WERI-Rb-1 (cell line): ENCODE data around the gene RASSF5.

Experiments used
- DNase-seq: peaks from one replicate; pipeline ENCODE4 v3.0.0-alpha.2; 2020
- H3K27ac ChIP-seq: fragments of 250-450 bp; sonication (Bioruptor Pico); 2 replicates; pipeline ENCODE4 v1.5.1; 2020; ENCODE audit warnings: mild to moderate bottlenecking, moderate library complexity
- H3K27me3 ChIP-seq: fragments of 250-450 bp; sonication (Bioruptor Pico); 2 replicates; pipeline ENCODE4 v1.5.1; 2021; ENCODE audit warnings: mild to moderate bottlenecking, low read depth, moderate library complexity; ENCODE audit not compliant: insufficient read depth, severe bottlenecking
- H3K36me3 ChIP-seq: fragments of 250-450 bp; sonication (Bioruptor Pico); 2 replicates; pipeline ENCODE4 v1.5.1; 2020; ENCODE audit warnings: mild to moderate bottlenecking, moderate library complexity
- H3K4me3 ChIP-seq: 2 replicates; pipeline ENCODE4 v1.5.1; 2011; ENCODE audit warnings: low read depth, mild to moderate bottlenecking, control low read depth, low read length
- H3K9me3 ChIP-seq: fragments of 250-450 bp; sonication (Bioruptor Pico); 2 replicates; pipeline ENCODE4 v1.5.1; 2021; ENCODE audit warnings: mild to moderate bottlenecking, moderate library complexity; ENCODE audit not compliant: severe bottlenecking
- CTCF ChIP-seq: IDR thresholded peaks from 2 replicates; pipeline ENCODE4 v1.5.1; 2011; ENCODE audit warnings: low read depth, mild to moderate bottlenecking, control low read depth, inconsistent platforms, low read length

Gene RASSF5

GRCh38 chr1:206595581-206596318 lies 88.4 kb downstream of the RASSF5 start:
- H3K27me3 ChIP-seq, result no peaks in the 10 kb centered on the region
- no peak for TF ChIP-seq CTCF
- no peak overlapping the region for H3K4me3 ChIP-seq
- H3K36me3 ChIP-seq, result peaks cover 91% of the 10 kb centered on the region
- no peaks in the 10 kb centered on the region for H3K9me3 ChIP-seq
- no peak for DNase-seq
- H3K27ac ChIP-seq, result no peak overlapping the region

- H3K4me3 ChIP-seq, result no peak overlapping the region
- H3K36me3 ChIP-seq, result peaks cover 91% of the 10 kb centered on the region
- no peaks in the 10 kb centered on the region for H3K27me3 ChIP-seq
- H3K27ac ChIP-seq, result no peak overlapping the region
- TF ChIP-seq CTCF, result no peak
- no peak for DNase-seq
- no peaks in the 10 kb centered on the region for H3K9me3 ChIP-seq
These were observed 89.0 kb downstream of the RASSF5 start for GRCh38 chr1:206596319-206596666.

- peaks cover 89% of the 10 kb centered on the region for H3K36me3 ChIP-seq
These were observed 93.2 kb downstream of the RASSF5 start for GRCh38 chr1:206600527-206600926.

GRCh38 chr1:206604861-206605260 lies 97.5 kb downstream of the RASSF5 start:
- TF ChIP-seq CTCF, result no peak
- Histone ChIP-seq H3K36me3 (peaks cover 78% of the 10 kb centered on the region), H3K9me3 (no peaks in the 10 kb centered on the region), H3K27ac (no peak overlapping the region), H3K27me3 (no peaks in the 10 kb centered on the region), H3K4me3 (no peak overlapping the region)
- DNase-seq, result no peak

More at GRCh38 chr1:206600527-206600926, 93.2 kb downstream of the RASSF5 start:
- Histone ChIP-seq H3K4me3 (no peak overlapping the region), H3K27ac (no peak overlapping the region), H3K9me3 (no peaks in the 10 kb centered on the region), H3K27me3 (no peaks in the 10 kb centered on the region)
- no peak for TF ChIP-seq CTCF
- DNase-seq, result no peak

- peak; percentile 75 for TF ChIP-seq CTCF
- H3K4me3 ChIP-seq, result no peak overlapping the region
- H3K9me3 ChIP-seq, result no peaks in the 10 kb centered on the region
- DNase-seq, result peak; percentile 56
- no peaks in the 10 kb centered on the region for H3K27me3 ChIP-seq
- H3K27ac ChIP-seq, result no peak overlapping the region
- peaks cover 69% of the 10 kb centered on the region for H3K36me3 ChIP-seq
These were observed 99.5 kb downstream of the RASSF5 start for GRCh38 chr1:206606867-206607266.

GRCh38 chr1:206608108-206608698 lies 100.9 kb downstream of the RASSF5 start:
- H3K9me3 ChIP-seq, result no peaks in the 10 kb centered on the region
- DNase-seq, result peak; percentile 80
- no peak overlapping the region for H3K4me3 ChIP-seq
- TF ChIP-seq CTCF, result peak; percentile 97
- peaks cover 58% of the 10 kb centered on the region for H3K36me3 ChIP-seq
- no peak overlapping the region for H3K27ac ChIP-seq
- H3K27me3 ChIP-seq, result no peaks in the 10 kb centered on the region
